ENCODE data around the gene CNNM3.

The CNNM3 gene

DNA sequence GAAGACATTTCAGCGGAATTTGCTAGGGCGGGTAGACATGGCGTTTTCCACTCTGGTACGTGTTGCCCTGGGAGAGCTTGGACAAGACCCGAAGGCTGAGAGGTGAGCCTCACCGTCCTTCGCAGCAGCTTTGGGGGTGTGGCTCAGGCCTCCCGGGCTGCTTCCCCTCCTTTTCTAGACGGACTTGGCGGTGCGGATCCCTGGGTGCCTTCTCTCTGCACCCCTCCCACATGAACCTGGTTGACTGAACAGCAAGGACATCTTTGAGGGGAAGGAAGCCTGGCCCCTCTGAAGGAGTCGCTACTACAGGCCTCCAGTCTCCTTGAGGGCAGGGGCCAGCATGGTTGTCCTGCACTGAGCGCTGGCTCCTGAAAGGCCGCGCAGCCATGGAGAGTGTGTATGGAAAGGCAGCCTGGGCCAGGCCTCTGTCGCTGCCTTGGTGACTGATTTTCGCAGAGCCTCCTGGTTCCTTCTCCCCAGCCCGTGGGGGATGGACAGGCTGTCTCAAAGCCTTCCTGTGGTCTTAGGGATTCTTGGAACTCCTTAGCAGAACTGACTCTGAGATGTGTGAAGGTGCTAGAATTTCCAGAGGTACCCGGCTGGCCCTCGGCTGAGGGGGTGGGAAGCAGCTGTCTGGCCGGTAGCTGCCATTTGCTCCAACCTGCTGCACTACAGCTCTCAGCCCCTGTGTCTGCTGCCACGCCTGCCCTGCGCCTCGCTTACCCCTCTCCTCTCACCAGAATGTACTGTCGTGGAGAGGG is 45.4 kb upstream of the CNNM3 start:
- ATAC-seq (ENCODE audit: low read depth) (no peak), DNase-seq (ENCODE audit: low spot score) (no peak)
- Histone ChIP-seq H3K36me3 (ENCODE audit: low read depth) (no peaks in the 10 kb centered on the region), H3K9me3 (ENCODE audit: severe bottlenecking) (no peaks in the 10 kb centered on the region), H3K4me3 (ENCODE audit: severe bottlenecking) (no peak overlapping the region), H3K27ac (ENCODE audit: poor library complexity, severe bottlenecking) (no peak overlapping the region), H3K4me1 (ENCODE audit: insufficient read depth, poor library complexity, severe bottlenecking) (peaks cover 7% of the 10 kb centered on the region), H3K27me3 (ENCODE audit: insufficient read depth, poor library complexity, severe bottlenecking) (no peaks in the 10 kb centered on the region)
- TF ChIP-seq, protein P1, sequence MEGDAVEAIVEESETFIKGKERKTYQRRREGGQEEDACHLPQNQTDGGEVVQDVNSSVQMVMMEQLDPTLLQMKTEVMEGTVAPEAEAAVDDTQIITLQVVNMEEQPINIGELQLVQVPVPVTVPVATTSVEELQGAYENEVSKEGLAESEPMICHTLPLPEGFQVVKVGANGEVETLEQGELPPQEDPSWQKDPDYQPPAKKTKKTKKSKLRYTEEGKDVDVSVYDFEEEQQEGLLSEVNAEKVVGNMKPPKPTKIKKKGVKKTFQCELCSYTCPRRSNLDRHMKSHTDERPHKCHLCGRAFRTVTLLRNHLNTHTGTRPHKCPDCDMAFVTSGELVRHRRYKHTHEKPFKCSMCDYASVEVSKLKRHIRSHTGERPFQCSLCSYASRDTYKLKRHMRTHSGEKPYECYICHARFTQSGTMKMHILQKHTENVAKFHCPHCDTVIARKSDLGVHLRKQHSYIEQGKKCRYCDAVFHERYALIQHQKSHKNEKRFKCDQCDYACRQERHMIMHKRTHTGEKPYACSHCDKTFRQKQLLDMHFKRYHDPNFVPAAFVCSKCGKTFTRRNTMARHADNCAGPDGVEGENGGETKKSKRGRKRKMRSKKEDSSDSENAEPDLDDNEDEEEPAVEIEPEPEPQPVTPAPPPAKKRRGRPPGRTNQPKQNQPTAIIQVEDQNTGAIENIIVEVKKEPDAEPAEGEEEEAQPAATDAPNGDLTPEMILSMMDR (IDR thresholded peaks at IDR 0.05; ENCODE audit: poor library complexity, severe bottlenecking) = no peak

DNA sequence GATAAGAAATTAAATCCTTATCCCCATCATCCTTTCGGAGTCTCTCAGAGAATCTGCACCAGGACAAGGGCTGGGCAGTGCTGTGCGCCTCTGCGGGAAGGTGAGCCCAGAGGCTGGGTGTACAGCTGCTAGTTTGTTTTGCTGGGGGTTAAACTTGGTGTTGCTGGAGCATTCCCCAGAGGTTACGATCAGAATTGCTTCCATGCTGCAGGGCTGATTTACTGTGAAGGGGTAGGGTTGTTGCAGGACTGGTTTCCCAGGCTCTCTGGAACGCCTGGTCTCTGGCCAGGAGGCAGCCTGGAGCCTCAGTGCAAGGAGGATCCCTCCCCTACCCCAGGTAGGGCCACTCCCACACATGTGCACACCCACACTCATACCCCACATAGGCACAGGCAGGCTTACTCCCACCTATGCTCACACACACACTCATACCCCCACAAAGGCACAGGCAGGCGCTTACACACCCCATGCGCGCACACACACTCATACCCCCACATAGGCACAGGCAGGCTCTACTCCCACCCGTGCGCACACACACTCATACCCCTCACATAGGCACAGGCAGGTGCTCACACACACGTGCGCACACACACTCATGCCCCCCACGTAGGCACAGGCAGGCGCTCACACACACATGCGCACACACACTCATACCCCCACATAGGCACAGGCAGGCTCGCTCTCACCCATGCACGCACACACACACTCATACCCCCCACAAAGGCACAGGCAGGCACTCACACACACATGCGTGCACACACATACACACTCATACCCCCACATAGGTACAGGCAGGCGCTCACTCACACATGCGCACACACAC is 44.1 kb upstream of the CNNM3 start:
- no peaks in the 10 kb centered on the region for H3K36me3 ChIP-seq (ENCODE audit: low read depth)
- H3K27ac ChIP-seq (ENCODE audit: poor library complexity, severe bottlenecking) = no peak overlapping the region
- no peak for DNase-seq (ENCODE audit: low spot score)

DNA sequence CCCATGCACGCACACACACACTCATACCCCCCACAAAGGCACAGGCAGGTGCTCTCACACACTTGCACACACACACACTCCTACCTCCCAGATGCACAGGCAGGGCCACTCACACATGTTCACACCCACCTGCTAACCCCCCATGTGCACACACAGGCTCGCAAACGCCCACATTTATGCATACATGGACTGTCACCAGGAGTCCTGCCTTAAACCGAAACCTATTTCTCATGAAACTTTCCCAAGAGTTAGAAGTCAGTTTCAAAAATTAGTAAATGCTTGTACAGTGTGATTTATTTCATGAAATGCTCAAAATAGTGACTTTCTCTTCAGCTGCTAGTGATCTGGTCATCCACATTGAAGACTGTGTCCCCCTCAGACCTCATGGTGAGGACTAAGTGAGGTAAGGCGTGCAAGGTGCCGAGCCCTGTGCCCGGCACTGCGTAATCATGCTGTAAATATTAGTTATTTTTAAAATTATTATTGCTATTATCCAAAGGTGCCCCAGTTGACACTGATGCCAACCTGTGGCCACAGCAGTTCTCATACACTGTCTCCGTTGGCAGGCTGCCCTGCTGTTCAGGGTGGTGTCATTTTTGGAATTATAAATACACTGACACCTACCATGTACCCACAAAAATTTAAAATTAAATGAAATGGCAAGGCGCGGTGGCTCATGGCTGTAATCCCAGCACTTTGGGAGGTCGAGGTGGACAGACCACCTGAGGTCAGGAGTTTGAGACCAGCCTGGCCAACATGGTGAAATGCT is 43.0 kb upstream of the CNNM3 start:
- TF ChIP-seq, protein P1 (IDR thresholded peaks at IDR 0.05; ENCODE audit: poor library complexity, severe bottlenecking) = no peak
- H3K36me3 ChIP-seq (ENCODE audit: low read depth) = no peaks in the 10 kb centered on the region
- no peak for ATAC-seq (ENCODE audit: low read depth)
- peaks cover 3% of the 10 kb centered on the region for H3K4me1 ChIP-seq (ENCODE audit: insufficient read depth, poor library complexity, severe bottlenecking)
- DNase-seq (ENCODE audit: low spot score) = no peak
- H3K9me3 ChIP-seq (ENCODE audit: severe bottlenecking) = no peaks in the 10 kb centered on the region
- no peak overlapping the region for H3K4me3 ChIP-seq (ENCODE audit: severe bottlenecking)
- H3K27ac ChIP-seq (ENCODE audit: poor library complexity, severe bottlenecking) = no peak overlapping the region
- H3K27me3 ChIP-seq (ENCODE audit: insufficient read depth, poor library complexity, severe bottlenecking) = no peaks in the 10 kb centered on the region

More for the DNA sequence above, 44.1 kb upstream of the CNNM3 start:
- Histone ChIP-seq H3K4me1 (ENCODE audit: insufficient read depth, poor library complexity, severe bottlenecking) (peaks cover 7% of the 10 kb centered on the region), H3K27me3 (ENCODE audit: insufficient read depth, poor library complexity, severe bottlenecking) (no peaks in the 10 kb centered on the region), H3K4me3 (ENCODE audit: severe bottlenecking) (no peak overlapping the region), H3K9me3 (ENCODE audit: severe bottlenecking) (no peaks in the 10 kb centered on the region)
- peak; percentile 59; the same call in 2 of the 3 replicates for ATAC-seq (ENCODE audit: low read depth)
- TF ChIP-seq, protein P1 (IDR thresholded peaks at IDR 0.05; ENCODE audit: poor library complexity, severe bottlenecking) = no peak

DNA sequence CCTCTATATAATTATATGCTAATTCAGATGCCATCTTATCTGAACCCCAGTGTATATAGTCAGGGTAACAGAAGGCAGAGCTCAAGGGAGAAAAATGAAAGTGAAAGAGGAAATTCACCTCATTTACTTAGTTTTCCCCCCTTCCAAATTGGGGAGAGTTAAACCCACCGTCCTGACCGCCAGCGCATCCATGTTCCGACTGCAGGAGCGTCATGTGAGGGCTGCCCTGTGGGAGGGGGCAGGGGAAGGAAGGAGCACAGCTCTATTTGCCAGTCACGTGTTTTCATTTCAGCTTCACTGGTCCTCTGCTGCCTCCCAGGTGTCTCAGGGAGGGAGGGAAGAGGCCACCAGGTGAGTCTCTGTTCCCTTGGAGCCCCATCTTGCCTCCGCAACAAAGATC is 42.1 kb upstream of the CNNM3 start:
- no peaks in the 10 kb centered on the region for H3K9me3 ChIP-seq (ENCODE audit: severe bottlenecking)
- no peak for DNase-seq (ENCODE audit: low spot score)
- H3K4me3 ChIP-seq (ENCODE audit: severe bottlenecking) = no peak overlapping the region
- H3K4me1 ChIP-seq (ENCODE audit: insufficient read depth, poor library complexity, severe bottlenecking) = no peaks in the 10 kb centered on the region
- TF ChIP-seq, protein P1 (IDR thresholded peaks at IDR 0.05; ENCODE audit: poor library complexity, severe bottlenecking) = no peak
- no peak overlapping the region for H3K27ac ChIP-seq (ENCODE audit: poor library complexity, severe bottlenecking)
- no peaks in the 10 kb centered on the region for H3K36me3 ChIP-seq (ENCODE audit: low read depth)
- ATAC-seq (ENCODE audit: low read depth) = no peak
- no peaks in the 10 kb centered on the region for H3K27me3 ChIP-seq (ENCODE audit: insufficient read depth, poor library complexity, severe bottlenecking)
